ENCODE data around the gene ERICH6. TPM values are rescaled to one million over a fixed set of nuclear protein-coding genes. Genes with fewer than 3 reads are reported as not detected.

The ERICH6 gene
- total RNA-seq, 4 donors from 2014 or later, result not detected

GRCh38 chr3:150746791-150747590, 43.3 kb upstream of the ERICH6 start:
- 74 to 84% methylated on average over 6 to 7 of the region's 7 CpGs for WGBS, 2 donors
- no peak overlapping the region for H3K4me3 ChIP-seq (ENCODE audit: low read depth, poor library complexity, severe bottlenecking)
- no peak for TF ChIP-seq POLR2A (IDR thresholded peaks at IDR 0.05)
- TF ChIP-seq, protein P1, sequence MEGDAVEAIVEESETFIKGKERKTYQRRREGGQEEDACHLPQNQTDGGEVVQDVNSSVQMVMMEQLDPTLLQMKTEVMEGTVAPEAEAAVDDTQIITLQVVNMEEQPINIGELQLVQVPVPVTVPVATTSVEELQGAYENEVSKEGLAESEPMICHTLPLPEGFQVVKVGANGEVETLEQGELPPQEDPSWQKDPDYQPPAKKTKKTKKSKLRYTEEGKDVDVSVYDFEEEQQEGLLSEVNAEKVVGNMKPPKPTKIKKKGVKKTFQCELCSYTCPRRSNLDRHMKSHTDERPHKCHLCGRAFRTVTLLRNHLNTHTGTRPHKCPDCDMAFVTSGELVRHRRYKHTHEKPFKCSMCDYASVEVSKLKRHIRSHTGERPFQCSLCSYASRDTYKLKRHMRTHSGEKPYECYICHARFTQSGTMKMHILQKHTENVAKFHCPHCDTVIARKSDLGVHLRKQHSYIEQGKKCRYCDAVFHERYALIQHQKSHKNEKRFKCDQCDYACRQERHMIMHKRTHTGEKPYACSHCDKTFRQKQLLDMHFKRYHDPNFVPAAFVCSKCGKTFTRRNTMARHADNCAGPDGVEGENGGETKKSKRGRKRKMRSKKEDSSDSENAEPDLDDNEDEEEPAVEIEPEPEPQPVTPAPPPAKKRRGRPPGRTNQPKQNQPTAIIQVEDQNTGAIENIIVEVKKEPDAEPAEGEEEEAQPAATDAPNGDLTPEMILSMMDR (IDR thresholded peaks at IDR 0.05), result no peak
- no peak for DNase-seq (ENCODE audit: low spot score in 2 of 2)
- intact Hi-C loops (cut with DNase I; ENCODE audit: low total_unique reads), result no loop called here

DNA sequence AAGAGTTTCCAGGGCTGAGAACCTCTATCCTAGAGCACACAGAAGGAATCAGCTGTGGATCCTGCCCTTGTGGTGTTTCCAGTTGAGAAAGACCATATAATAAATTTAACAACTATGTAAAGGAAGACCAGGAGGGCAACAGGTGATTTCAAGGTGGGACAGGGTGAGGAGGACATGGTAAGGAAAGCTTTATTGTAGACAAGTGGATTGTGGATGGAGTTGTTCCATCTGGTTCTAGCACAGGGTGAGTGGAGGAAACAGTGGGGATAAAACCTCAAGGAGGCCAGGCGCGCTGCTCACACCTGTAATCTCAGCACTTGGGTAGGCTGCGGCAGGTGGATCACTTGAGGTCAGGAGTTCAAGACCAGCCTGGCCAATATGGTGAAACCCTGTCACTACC, 42.1 kb upstream of the ERICH6 start:
- 96 to 97% methylated on average over 3 of the region's 3 CpGs for WGBS, 2 donors
- intact Hi-C loops (cut with DNase I; ENCODE audit: low total_unique reads), result no loop called here
- TF ChIP-seq, protein P1 (IDR thresholded peaks at IDR 0.05), result no peak
- no peak for TF ChIP-seq POLR2A (IDR thresholded peaks at IDR 0.05)

GRCh38 chr3:150744919-150745211, 41.1 kb upstream of the ERICH6 start:
- WGBS, 2 donors, result 38 to 50% methylated on average over 1 of the region's 1 CpG
- DNase-seq (ENCODE audit: low spot score in 2 of 2), result no peak
- no peak for TF ChIP-seq POLR2A (IDR thresholded peaks at IDR 0.05)
- TF ChIP-seq, protein P1 (IDR thresholded peaks at IDR 0.05), result no peak
- no peak overlapping the region for H3K4me3 ChIP-seq (ENCODE audit: low read depth, poor library complexity, severe bottlenecking)
- intact Hi-C loops (cut with DNase I; ENCODE audit: low total_unique reads), result no loop called here

More for the DNA sequence above, 42.1 kb upstream of the ERICH6 start:
- no peak overlapping the region for H3K4me3 ChIP-seq (ENCODE audit: low read depth, poor library complexity, severe bottlenecking)
- DNase-seq (ENCODE audit: low spot score in 2 of 2), result no peak

- WGBS, 2 donors, result 50 to 61% methylated on average over 8 of the region's 8 CpGs
- intact Hi-C loops (cut with DNase I; ENCODE audit: low total_unique reads), result no loop called here
- H3K4me3 ChIP-seq (ENCODE audit: low read depth, poor library complexity, severe bottlenecking), result no peak overlapping the region
- no peak for DNase-seq (ENCODE audit: low spot score in 2 of 2)
- TF ChIP-seq POLR2A (IDR thresholded peaks at IDR 0.05), result no peak
- TF ChIP-seq, protein P1 (IDR thresholded peaks at IDR 0.05), result no peak
Observed at GRCh38 chr3:150744041-150744918, 40.6 kb upstream of the ERICH6 start.

GRCh38 chr3:150743508-150743907, 39.8 kb upstream of the ERICH6 start:
- TF ChIP-seq POLR2A (IDR thresholded peaks at IDR 0.05), result no peak
- TF ChIP-seq, protein P1 (IDR thresholded peaks at IDR 0.05), result no peak
- intact Hi-C loops (cut with DNase I; ENCODE audit: low total_unique reads), result no loop called here
- H3K4me3 ChIP-seq (ENCODE audit: low read depth, poor library complexity, severe bottlenecking), result no peak overlapping the region
- no peak for DNase-seq (ENCODE audit: low spot score in 2 of 2)
- WGBS, 2 donors, result 32 to 50% methylated on average over 2 of the region's 2 CpGs
